Measurements from ENCODE around the gene APOB.

- TF ChIP-seq, protein P1, sequence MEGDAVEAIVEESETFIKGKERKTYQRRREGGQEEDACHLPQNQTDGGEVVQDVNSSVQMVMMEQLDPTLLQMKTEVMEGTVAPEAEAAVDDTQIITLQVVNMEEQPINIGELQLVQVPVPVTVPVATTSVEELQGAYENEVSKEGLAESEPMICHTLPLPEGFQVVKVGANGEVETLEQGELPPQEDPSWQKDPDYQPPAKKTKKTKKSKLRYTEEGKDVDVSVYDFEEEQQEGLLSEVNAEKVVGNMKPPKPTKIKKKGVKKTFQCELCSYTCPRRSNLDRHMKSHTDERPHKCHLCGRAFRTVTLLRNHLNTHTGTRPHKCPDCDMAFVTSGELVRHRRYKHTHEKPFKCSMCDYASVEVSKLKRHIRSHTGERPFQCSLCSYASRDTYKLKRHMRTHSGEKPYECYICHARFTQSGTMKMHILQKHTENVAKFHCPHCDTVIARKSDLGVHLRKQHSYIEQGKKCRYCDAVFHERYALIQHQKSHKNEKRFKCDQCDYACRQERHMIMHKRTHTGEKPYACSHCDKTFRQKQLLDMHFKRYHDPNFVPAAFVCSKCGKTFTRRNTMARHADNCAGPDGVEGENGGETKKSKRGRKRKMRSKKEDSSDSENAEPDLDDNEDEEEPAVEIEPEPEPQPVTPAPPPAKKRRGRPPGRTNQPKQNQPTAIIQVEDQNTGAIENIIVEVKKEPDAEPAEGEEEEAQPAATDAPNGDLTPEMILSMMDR (IDR thresholded peaks at IDR 0.05) = no peak
- no peak for TF ChIP-seq POLR2A (IDR thresholded peaks at IDR 0.05)
Measured at GRCh38 chr2:21010813-21011439, 32.9 kb downstream of the APOB start.

Measured in esophagus squamous epithelium (tissue), 4 donors.